Transverse colon (tissue), 4 donors: ENCODE data around the gene DPF3. TPM values are rescaled to one million over a fixed set of nuclear protein-coding genes. Genes with fewer than 3 reads are reported as not detected.
"Not testable (repeated sequence)": the region's sequence is repeated elsewhere in the genome, so short reads cannot be mapped to it uniquely, and the experiment has no call there.

ENCODE experiments used
- DNase-seq: peaks from one replicate; pipeline ENCODE4 v3.0.0-alpha.2; 2019
- H3K27ac ChIP-seq, 4 donors: fragments of 200-600 bp; sonication (generic); 2 replicates each; pipeline ENCODE4 v1.5.1; 2016 to 2018; ENCODE audit warnings: inconsistent platforms in 4 of 4
- H3K27me3 ChIP-seq: fragments of 200-600 bp; sonication (generic); 2 replicates; pipeline ENCODE4 v1.5.1; 2017; ENCODE audit warnings: inconsistent platforms
- H3K36me3 ChIP-seq, 4 donors: fragments of 200-600 bp; sonication (generic); 2 replicates each; pipeline ENCODE4 v1.5.1; 2017 to 2019; ENCODE audit warnings: inconsistent platforms in 4 of 4
- H3K4me1 ChIP-seq, 4 donors: fragments of 200-600 bp; sonication (generic); 2 replicates each; pipeline ENCODE4 v1.5.1; 2017 to 2020; ENCODE audit warnings: inconsistent platforms in 4 of 4
- H3K4me3 ChIP-seq, 4 donors: fragments of 200-600 bp; sonication (generic); 1 replicate in 1 of 4; 2 replicates in 3 of 4; pipeline versions ENCODE4 v1.5.1 to v1.6.1; 2017 to 2019; ENCODE audit warnings: inconsistent platforms in 4 of 4
- H3K9me3 ChIP-seq, 2 donors: fragments of 200-600 bp; sonication (generic); 2 replicates each; pipeline ENCODE4 v1.5.1; 2017 to 2019; ENCODE audit warnings: inconsistent platforms in 2 of 2
- CTCF ChIP-seq, 5 experiments: fragments of 200-600 bp in 3 of 5; fragments of 450-650 bp in 2 of 5; sonication (generic) in 3 of 5; IDR thresholded peaks; 1 replicate in 2 of 5; 2 replicates in 3 of 5; pipeline ENCODE4 v1.5.1; 2016 to 2017; ENCODE audit warnings: antibody characterized with exemption in 5 of 5, inconsistent platforms in 3 of 5, mild to moderate bottlenecking in 2 of 5, moderate library complexity in 1 of 5
- EP300 ChIP-seq: sonication (generic); formaldehyde crosslinking; IDR thresholded peaks from one replicate; pipeline ENCODE4 v1.6.1; 2017; ENCODE audit warnings: antibody characterized with exemption, low read depth
- POLR2A ChIP-seq: fragments of 450-650 bp; IDR thresholded peaks from one replicate; pipeline ENCODE4 v1.6.1; 2016; ENCODE audit warnings: antibody characterized with exemption, mild to moderate bottlenecking, moderate library complexity
- POLR2AphosphoS5 ChIP-seq, 3 donors: sonication (generic); formaldehyde crosslinking; IDR thresholded peaks; one replicate each; pipeline ENCODE4 v1.6.1; 2016; ENCODE audit warnings: antibody characterized with exemption in 3 of 3
- WGBS, 2 donors: methylation state at CpG; one replicate each; pipeline ENCODE4 v1.1.5; 2018; ENCODE audit warnings: low coverage in 1 of 2; 5-methylcytosine and 5-hydroxymethylcytosine counted together
- in situ Hi-C, 4 donors: fragments of 200-750 bp; cut with MboI; loops; one replicate each; pipeline versions ENCODE4 v1.15.0 to v1.15.1; 2017; ENCODE audit warnings: low sequenced_read_pairs in 3 of 4, low pct_ligation_motif_present in 1 of 4, low pct_unique_long_range_greater_than_20kb in 1 of 4
- intact Hi-C: fragments of 100-400 bp; cut with DNase I; formaldehyde crosslinking; loops from one replicate; pipeline ENCODE4 v1.15.1; 2023; ENCODE audit warnings: low total_unique reads
- total RNA-seq, 4 donors: library from RNA; depleted of rRNA; stranded (reverse); fragments of >200 nt; gene quantifications; one replicate each; pipeline ENCODE4 v1.1.0, GENCODE V29; 2016

Gene DPF3
- total RNA-seq, 4 donors from 2014 or later, result 7.1 to 23.5 (median 10.9) TPM

- H3K36me3 ChIP-seq, result no peaks in the 10 kb centered on the region
- no peaks in the 10 kb centered on the region for H3K9me3 ChIP-seq
- no peak overlapping the region for H3K4me3 ChIP-seq
- DNase-seq, result no peak
- intact Hi-C loops, result no loop called here
- H3K4me1 ChIP-seq, result no peaks in the 10 kb centered on the region
- no peaks in the 10 kb centered on the region for H3K27me3 ChIP-seq
- TF ChIP-seq POLR2AphosphoS5 (IDR thresholded peaks at IDR 0.05), result no peak
- no peak for TF ChIP-seq POLR2A
- H3K27ac ChIP-seq, result no peak overlapping the region
- 46 to 63% methylated on average over 1 to 4 of the region's 4 CpGs for WGBS, 2 donors
- in situ Hi-C loops, result no loop called here
These were observed 17.2 kb downstream of the DPF3 start for GRCh38 chr14:72876710-72877063.

GRCh38 chr14:72876005-72876709, 17.7 kb downstream of the DPF3 start:
- in situ Hi-C loops (no loop called here), intact Hi-C loops (no loop called here)
- TF ChIP-seq POLR2A, result no peak
- no peak for TF ChIP-seq POLR2AphosphoS5 (IDR thresholded peaks at IDR 0.05)
- no peak for TF ChIP-seq CTCF (IDR thresholded peaks at IDR 0.05)
- no peak for TF ChIP-seq EP300
- no peak overlapping the region for H3K27ac ChIP-seq
- H3K36me3 ChIP-seq, result no peaks in the 10 kb centered on the region
- no peaks in the 10 kb centered on the region for H3K27me3 ChIP-seq
- WGBS, 2 donors, result 72 to 76% methylated on average over 6 to 9 of the region's 9 CpGs
- no peaks in the 10 kb centered on the region for H3K4me1 ChIP-seq
- no peaks in the 10 kb centered on the region for H3K9me3 ChIP-seq
- no peak overlapping the region for H3K4me3 ChIP-seq
- no peak for DNase-seq

- DNase-seq, H3K27me3 ChIP-seq, intact Hi-C loops, H3K4me1 ChIP-seq, H3K27ac ChIP-seq, H3K4me3 ChIP-seq, H3K36me3 ChIP-seq, in situ Hi-C loops, H3K9me3 ChIP-seq: not testable (repeated sequence)
- 83 to 88% methylated on average over 1 to 4 of the region's 4 CpGs for WGBS, 2 donors
These were observed 23.0 kb downstream of the DPF3 start for GRCh38 chr14:72870878-72871277.

- no peak for DNase-seq
- H3K27me3 ChIP-seq, result no peaks in the 10 kb centered on the region
- no peak overlapping the region for H3K4me3 ChIP-seq
- TF ChIP-seq CTCF (IDR thresholded peaks at IDR 0.05), result no peak
- TF ChIP-seq POLR2A, result no peak
- TF ChIP-seq POLR2AphosphoS5 (IDR thresholded peaks at IDR 0.05), result no peak
- no peak for TF ChIP-seq EP300
- intact Hi-C loops, result no loop called here
- H3K36me3 ChIP-seq, result no peaks in the 10 kb centered on the region
- H3K4me1 ChIP-seq, result peaks cover 0 to 6% (median 0%) of the 10 kb centered on the region in 4 donors
- WGBS, 2 donors, result 81 to 86% methylated on average over 3 to 8 of the region's 8 CpGs
- H3K9me3 ChIP-seq, result no peaks in the 10 kb centered on the region
- H3K27ac ChIP-seq, result no peak overlapping the region
- in situ Hi-C loops, result no loop called here
These were observed 24.2 kb downstream of the DPF3 start for GRCh38 chr14:72869407-72870329.

GRCh38 chr14:72868500-72868899, 25.4 kb downstream of the DPF3 start:
- no peak for DNase-seq
- Histone ChIP-seq H3K36me3 (no peaks in the 10 kb centered on the region), H3K4me3 (no peak overlapping the region), H3K27me3 (no peaks in the 10 kb centered on the region), H3K27ac (no peak overlapping the region), H3K4me1 (peaks cover 0 to 6% (median 0%) of the 10 kb centered on the region in 4 donors), H3K9me3 (no peaks in the 10 kb centered on the region)
- TF ChIP-seq EP300 (no peak), POLR2A (no peak), CTCF (IDR thresholded peaks at IDR 0.05) (no peak), POLR2AphosphoS5 (IDR thresholded peaks at IDR 0.05) (no peak)
- in situ Hi-C loops (no loop called here), intact Hi-C loops (no loop called here)
- WGBS, 2 donors, result 80 to 86% methylated on average over 3 of the region's 3 CpGs
